Activated CD8-positive, alpha-beta T cell treated with anti-CD3 and anti-CD28 coated beads for 36 hours (primary cell): ENCODE measurements around the gene RTKN2. TPM values are rescaled to one million over a fixed set of nuclear protein-coding genes. Genes with fewer than 3 reads are reported as not detected.

Experiments used
- ATAC-seq: fragments of 200-7000 bp; cut with Tn5 transposase; one replicate; pipeline ENCODE4 v1.10.0; 2021; ENCODE audit warnings: mild to moderate bottlenecking, moderate library complexity
- CTCF ChIA-PET: fragments of 350-600 bp; sonication (Branson Sonifier 250); formaldehyde crosslinking; loops from one replicate; lab custom pipeline; 2021; ENCODE audit warnings: antibody characterized with exemption; lab: Charles Lee
- POLR2A ChIA-PET: fragments of 350-600 bp; sonication (Branson Sonifier 250); formaldehyde crosslinking; loops from one replicate; lab custom pipeline; 2021; ENCODE audit warnings: antibody characterized with exemption; lab: Charles Lee
- DNase-seq: peaks from one replicate; pipeline ENCODE4 v3.0.0-alpha.2; 2020
- H3K27ac Mint-ChIP-seq: one replicate; pipeline ENCODE4 v1.8.0; 2021; ENCODE audit warnings: mild to moderate bottlenecking, mixed read lengths
- H3K27me3 Mint-ChIP-seq: one replicate; pipeline ENCODE4 v1.8.0; 2021; ENCODE audit warnings: mixed read lengths
- H3K36me3 Mint-ChIP-seq: one replicate; pipeline ENCODE4 v1.8.0; 2021; ENCODE audit warnings: low read depth, mixed read lengths
- H3K4me1 Mint-ChIP-seq: one replicate; pipeline ENCODE4 v1.8.0; 2021; ENCODE audit warnings: low read depth, mixed read lengths
- H3K4me3 Mint-ChIP-seq: one replicate; pipeline ENCODE4 v1.8.0; 2021; ENCODE audit warnings: mild to moderate bottlenecking, moderate library complexity, mixed read lengths
- H3K9me3 Mint-ChIP-seq: one replicate; pipeline ENCODE4 v1.8.0; 2021; ENCODE audit warnings: mixed read lengths
- intact Hi-C: fragments of 100-400 bp; cut with micrococcal nuclease; formaldehyde crosslinking; loops from one replicate; pipeline ENCODE4 v1.10.0; 2022
- total RNA-seq, 2 experiments: library from RNA; stranded (reverse); gene quantifications; one replicate each; pipeline ENCODE4 v1.2.3, GENCODE V29; 2021
- TF ChIP-seq, protein P1 (sequence below): fragments of 200-600 bp; IDR thresholded peaks from one replicate; pipeline ENCODE4 v1.8.0; 2022; ENCODE audit warnings: antibody characterized with exemption, mild to moderate bottlenecking

The RTKN2 gene
- total RNA-seq, 2 experiments from 2014 or later = 1.1 to 1.4 TPM

DNA sequence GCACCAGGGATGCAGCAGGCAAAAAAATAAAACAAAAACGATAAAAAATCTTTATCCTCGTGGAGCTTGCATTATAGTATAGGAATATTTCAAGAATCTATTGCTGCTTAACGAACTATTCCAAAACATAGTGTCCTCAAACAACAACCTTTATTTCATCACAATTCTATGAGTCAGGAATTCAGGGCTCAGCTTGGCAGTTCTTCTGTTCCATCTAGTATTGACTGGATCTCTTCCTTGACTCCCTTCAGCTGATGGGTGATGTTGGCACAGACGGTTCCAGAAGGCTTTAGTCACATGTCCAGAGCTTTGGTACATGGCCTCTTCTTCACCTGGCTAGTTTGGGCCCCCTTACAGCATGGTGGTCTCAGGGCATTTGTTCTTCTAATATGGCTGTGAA is 88.0 kb downstream of the RTKN2 start:
- DNase-seq (no peak), ATAC-seq (no peak)
- Mint-ChIP-seq H3K27ac (peak overlapping the region; percentile 99), H3K36me3 (peaks cover 48% of the 10 kb centered on the region), H3K4me1 (peaks cover 60% of the 10 kb centered on the region), H3K27me3 (no peaks in the 10 kb centered on the region), H3K4me3 (no peak overlapping the region), H3K9me3 (peaks cover 39% of the 10 kb centered on the region)
- CTCF ChIA-PET = interaction anchor here (1.1 to 1.4 kb wide), 2 partner anchors 59 to 67 kb away, joined by 3 to 4 read pairs; no protein-coding TSS in a partner anchor
- TF ChIP-seq, protein P1, sequence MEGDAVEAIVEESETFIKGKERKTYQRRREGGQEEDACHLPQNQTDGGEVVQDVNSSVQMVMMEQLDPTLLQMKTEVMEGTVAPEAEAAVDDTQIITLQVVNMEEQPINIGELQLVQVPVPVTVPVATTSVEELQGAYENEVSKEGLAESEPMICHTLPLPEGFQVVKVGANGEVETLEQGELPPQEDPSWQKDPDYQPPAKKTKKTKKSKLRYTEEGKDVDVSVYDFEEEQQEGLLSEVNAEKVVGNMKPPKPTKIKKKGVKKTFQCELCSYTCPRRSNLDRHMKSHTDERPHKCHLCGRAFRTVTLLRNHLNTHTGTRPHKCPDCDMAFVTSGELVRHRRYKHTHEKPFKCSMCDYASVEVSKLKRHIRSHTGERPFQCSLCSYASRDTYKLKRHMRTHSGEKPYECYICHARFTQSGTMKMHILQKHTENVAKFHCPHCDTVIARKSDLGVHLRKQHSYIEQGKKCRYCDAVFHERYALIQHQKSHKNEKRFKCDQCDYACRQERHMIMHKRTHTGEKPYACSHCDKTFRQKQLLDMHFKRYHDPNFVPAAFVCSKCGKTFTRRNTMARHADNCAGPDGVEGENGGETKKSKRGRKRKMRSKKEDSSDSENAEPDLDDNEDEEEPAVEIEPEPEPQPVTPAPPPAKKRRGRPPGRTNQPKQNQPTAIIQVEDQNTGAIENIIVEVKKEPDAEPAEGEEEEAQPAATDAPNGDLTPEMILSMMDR = no peak
- POLR2A ChIA-PET = no interaction called here
- intact Hi-C loops = loop anchor here (5.0 kb wide), 2 partner anchors 62 to 278 kb away; partner anchors contain the start of gene ARID5B

DNA sequence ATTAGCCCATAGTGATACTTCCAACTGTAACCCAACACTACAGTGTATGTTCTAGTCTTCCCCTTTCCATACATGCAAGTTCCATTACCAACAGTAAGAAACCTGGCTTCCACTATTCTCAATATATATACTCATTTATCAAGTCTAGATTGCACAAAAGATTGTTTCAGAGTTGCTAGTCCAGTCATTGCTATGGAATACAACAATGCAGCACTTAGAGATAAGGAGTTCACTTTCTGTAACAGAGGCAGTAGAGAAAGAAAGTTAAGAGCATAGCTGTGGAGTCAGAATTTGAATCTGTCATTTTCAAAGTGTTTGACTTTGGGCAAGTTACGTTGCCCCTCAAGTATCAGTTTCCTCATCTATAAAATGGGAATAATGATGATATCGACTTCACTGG is 90.1 kb downstream of the RTKN2 start:
- Mint-ChIP-seq H3K27ac (peak overlapping the region; percentile 62), H3K4me3 (no peak overlapping the region), H3K36me3 (peaks cover 40% of the 10 kb centered on the region), H3K27me3 (no peaks in the 10 kb centered on the region), H3K9me3 (peaks cover 35% of the 10 kb centered on the region), H3K4me1 (peaks cover 48% of the 10 kb centered on the region)
- DNase-seq = no peak
- TF ChIP-seq, protein P1 = no peak
- ChIA-PET POLR2A (no interaction called here), CTCF (interaction anchor here (1.3 kb wide), 1 partner anchor 16 kb away, joined by 3 read pairs; no protein-coding TSS in a partner anchor)
- intact Hi-C loops = no loop called here
- no peak for ATAC-seq

DNA sequence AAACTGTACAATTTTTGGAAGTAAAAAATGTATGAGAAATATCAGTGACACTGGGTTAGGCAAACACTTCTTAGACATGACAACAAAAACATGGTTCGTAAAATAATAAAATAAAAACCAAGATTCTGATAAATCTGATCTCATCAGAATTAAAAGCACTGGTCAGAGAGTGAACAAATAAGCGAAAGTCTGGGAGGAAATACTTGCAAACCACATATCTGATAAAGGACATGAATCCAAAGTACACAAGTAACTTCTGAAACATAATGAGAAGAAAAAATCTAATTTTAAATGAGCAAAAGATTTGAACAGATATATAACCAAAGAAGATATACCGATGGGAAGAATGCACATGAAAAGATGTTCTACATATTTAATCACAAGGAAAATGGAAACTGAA is 91.5 kb downstream of the RTKN2 start:
- TF ChIP-seq, protein P1 = no peak
- Mint-ChIP-seq H3K4me1 (peaks cover 36% of the 10 kb centered on the region), H3K4me3 (no peak overlapping the region), H3K9me3 (peaks cover 43% of the 10 kb centered on the region), H3K27me3 (no peaks in the 10 kb centered on the region), H3K27ac (no peak overlapping the region), H3K36me3 (peaks cover 48% of the 10 kb centered on the region)
- ChIA-PET POLR2A (no interaction called here), CTCF (interaction anchor here (0.5 to 1.2 kb wide), 3 partner anchors 12 to 275 kb away, joined by 3 to 5 read pairs (median 4); no protein-coding TSS in a partner anchor)
- intact Hi-C loops = no loop called here
- ATAC-seq (no peak), DNase-seq (no peak)

DNA sequence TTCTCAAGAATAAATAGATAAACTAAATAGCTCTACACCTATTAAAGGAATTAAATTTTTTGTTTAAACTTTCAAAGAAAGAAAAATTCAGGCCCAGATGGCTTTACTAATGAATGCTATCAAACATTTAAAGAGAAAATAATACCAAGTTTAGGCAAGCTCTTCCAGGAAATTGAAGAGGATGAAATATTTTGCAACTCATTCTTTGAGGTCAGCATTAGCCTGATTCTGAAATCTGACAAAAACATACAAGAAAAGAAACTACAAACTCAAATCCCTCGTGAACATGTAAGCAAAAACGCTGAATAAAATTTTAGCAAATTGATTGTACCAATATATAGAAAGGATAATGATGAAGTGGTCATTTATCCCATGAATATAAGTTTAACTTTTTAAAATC is 93.4 kb downstream of the RTKN2 start:
- intact Hi-C loops = no loop called here
- Mint-ChIP-seq H3K27me3 (no peaks in the 10 kb centered on the region), H3K4me3 (no peak overlapping the region), H3K27ac (no peak overlapping the region), H3K36me3 (peaks cover 29% of the 10 kb centered on the region), H3K4me1 (peaks cover 20% of the 10 kb centered on the region), H3K9me3 (peaks cover 32% of the 10 kb centered on the region)
- ATAC-seq (no peak), DNase-seq (no peak)
- TF ChIP-seq, protein P1 = no peak
- ChIA-PET POLR2A (no interaction called here), CTCF (interaction anchor here (1.3 kb wide), 1 partner anchor 70 kb away, joined by 4 read pairs; no protein-coding TSS in a partner anchor)

DNA sequence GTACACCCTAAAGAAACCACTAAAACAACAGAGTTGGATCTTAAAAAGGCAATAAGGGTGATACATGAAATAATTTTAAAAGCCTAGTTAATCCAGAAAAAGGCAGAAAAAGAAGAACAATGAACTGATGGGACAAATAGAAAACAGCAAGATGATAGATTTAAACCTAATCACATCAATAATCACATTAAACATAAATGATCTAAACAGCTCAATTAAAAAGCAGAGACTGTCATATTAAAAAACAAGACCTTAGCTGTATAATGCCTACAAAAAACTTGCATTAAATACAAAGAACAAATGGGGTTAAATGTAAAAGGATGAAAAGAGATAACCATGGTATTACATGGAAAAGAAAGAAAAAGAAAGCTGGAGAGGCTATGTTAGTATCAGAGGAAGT is 96.2 kb downstream of the RTKN2 start:
- H3K4me1 Mint-ChIP-seq = peaks cover 11% of the 10 kb centered on the region
- no peak overlapping the region for H3K4me3 Mint-ChIP-seq
- no peaks in the 10 kb centered on the region for H3K27me3 Mint-ChIP-seq
- peaks cover 17% of the 10 kb centered on the region for H3K36me3 Mint-ChIP-seq
- no peak for DNase-seq
- H3K27ac Mint-ChIP-seq = no peak overlapping the region
- POLR2A ChIA-PET = interaction anchor here (0.6 to 0.9 kb wide), 2 partner anchors 13 to 31 kb away, joined by 3 read pairs; no protein-coding TSS in a partner anchor
- peaks cover 22% of the 10 kb centered on the region for H3K9me3 Mint-ChIP-seq
- ATAC-seq = no peak
- TF ChIP-seq, protein P1 = no peak
- CTCF ChIA-PET = interaction anchor here (1.4 kb wide), 1 partner anchor 61 kb away, joined by 3 read pairs; no protein-coding TSS in a partner anchor
- intact Hi-C loops = no loop called here
